NCI-H146 treated with DMSO at 0.1 percent for 48 hours (cell line): ENCODE data around the gene AKT1S1.
"Not testable (repeated sequence)": the region's sequence is repeated elsewhere in the genome, so short reads cannot be mapped to it uniquely, and the experiment has no call there.

Experiments
- DNase-seq: peaks from one replicate; lab custom pipeline; 2025; ENCODE audit not compliant: unreplicated experiment; lab: John Stamatoyannopoulos, UW

The AKT1S1 gene

DNA sequence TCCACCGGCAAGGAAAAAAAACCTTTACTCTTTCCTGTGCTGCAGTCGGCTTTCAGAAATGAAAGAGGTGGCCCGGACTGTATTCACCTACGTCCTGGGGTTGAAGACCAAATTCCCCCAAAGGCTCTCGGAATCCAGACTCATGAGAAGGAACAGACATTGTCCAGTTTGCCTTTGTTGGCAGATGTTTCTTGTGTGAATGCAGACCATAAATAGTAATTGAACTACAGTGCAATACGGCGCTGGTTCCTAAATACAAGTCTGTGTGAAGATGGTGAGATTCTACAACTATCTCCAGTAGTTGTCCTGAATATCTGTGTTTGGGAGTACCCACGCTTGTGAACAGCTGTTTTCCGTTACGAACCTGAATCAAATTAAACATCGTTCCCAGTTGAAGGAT lies 37.4 kb downstream of the AKT1S1 start:
- DNase-seq = no peak

- no peak for DNase-seq
Measured at GRCh38 chr19:49838885-49839588, 38.1 kb downstream of the AKT1S1 start.

DNA sequence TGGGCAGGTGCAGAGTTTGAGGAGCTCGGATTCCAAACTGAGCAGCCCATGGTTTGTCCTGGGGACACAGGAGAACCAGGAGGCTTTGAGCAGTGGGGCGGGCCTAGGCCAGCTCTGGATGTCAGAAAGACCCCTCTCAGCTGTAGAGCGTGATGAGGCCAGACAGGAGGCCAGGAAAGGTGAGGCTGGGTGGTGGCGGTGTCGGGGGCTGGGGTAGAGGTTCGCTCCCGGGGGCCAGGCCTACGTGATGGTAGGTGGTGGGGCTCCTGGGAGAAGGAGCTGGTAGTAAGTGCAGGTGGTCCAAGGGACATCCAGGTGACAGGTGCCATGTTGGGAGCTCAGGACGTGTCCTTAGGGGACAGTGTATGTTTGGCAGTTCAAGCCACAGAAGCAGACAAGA lies 39.7 kb downstream of the AKT1S1 start:
- no peak for DNase-seq

DNA sequence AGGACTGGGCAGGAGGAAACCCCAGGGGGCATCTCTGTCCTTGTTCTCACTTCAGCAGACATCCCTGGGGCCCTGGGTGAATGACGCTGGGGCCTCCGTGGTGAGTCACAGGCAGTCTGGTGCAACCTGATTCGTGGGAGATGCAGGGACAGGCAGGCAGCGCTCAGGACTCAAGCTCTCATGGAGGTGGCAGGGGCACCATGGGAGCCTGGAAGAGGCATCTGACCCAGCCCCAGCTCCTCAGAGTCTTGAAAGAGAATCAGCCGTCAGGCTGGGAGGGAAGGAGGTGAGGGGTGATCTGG lies 40.2 kb downstream of the AKT1S1 start:
- no peak for DNase-seq

DNA sequence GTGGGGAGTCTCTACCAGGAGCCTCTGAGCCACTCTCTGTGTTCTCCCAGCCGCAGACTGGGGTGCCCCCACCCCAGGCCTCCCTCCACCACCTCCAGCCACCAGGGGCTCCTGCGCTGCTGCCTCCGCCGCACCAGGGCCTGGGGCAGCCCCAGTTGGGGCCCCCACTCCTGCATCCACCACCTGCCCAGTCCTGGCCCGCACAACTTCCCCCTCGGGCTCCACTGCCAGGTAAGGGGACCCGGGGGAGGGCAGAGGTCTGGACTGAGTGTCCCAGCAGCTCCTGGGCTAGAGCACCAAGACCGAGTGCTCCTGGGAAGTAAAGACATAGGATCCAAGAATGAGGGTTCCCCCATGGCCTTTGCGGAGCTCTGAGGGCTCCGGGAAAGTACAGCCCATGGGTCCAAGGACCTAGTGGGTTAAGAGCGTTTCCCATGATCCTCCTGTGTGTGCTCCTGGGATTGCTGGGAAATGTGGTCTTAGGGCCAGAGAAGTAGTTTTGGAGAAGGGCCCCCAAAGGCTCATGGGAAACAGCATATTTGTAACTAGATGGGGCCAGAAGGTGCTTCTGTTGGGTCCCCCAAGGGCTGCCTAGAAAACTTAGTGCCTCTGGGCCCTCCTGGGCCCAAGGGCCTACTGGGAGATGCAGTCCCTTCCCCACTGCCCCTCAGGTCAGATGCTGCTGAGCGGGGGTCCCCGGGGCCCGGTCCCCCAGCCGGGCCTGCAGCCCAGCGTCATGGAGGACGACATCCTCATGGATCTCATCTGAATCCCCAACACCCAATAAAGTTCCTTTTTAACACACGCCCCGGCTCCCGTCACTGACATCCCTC lies 40.8 kb downstream of the AKT1S1 start:
- no peak for DNase-seq

DNA sequence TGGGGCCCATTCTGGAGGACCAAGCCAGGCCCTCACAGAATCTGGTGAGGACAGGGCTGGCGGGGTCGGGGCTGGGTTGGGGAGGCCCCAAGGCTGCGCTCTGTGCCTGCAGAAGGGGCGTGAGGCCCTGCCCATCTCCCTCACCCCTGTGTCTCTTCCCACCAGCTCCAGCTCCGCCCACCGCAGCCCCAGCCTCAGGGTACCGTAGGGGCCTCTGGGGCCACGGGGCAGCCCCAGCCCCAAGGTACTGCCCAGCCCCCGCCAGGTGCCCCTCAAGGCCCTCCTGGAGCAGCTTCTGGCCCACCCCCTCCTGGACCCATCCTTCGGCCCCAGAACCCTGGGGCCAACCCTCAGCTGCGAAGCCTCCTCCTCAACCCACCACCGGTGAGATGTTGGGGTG lies 41.6 kb downstream of the AKT1S1 start:
- DNase-seq = no peak

DNA sequence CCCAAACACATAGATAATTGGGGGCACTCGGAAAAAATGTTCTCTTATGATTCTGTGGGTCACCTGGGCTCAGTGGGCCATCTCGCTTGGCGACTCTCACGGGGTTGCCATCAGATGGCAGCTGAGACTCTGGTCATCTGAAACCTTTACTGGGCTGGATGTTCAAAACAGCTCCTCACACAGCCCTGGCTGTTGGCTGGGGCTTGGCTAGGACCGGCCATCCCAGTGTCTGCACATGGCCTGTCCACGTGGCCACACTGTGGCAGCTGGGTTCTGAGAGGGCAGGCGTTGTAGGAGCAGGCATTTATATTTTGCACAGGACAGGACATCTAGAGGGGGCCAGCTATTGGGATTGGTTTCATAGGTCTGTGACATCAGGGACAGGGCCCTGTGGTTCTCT lies 43.6 kb downstream of the AKT1S1 start:
- no peak for DNase-seq

DNA sequence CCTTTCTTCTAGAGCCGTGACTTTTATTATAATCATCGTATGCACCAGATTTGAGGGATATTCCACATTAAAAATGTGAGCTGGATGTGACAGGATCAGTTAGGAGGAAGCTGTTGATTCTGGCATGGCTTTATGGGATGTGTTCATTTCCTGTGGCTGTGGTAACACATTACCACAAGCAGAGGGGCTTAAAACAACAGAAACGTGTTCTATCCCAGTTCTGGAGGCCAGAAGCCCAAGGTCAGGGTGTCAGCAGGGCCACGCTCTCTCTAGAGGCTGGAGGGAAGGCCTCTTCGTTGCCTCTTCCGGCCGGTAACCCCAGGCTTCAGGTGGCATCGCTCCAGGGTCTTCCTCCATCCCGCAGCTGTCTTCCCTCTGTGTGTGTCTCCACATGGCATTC lies 44.6 kb downstream of the AKT1S1 start:
- no peak for DNase-seq

DNA sequence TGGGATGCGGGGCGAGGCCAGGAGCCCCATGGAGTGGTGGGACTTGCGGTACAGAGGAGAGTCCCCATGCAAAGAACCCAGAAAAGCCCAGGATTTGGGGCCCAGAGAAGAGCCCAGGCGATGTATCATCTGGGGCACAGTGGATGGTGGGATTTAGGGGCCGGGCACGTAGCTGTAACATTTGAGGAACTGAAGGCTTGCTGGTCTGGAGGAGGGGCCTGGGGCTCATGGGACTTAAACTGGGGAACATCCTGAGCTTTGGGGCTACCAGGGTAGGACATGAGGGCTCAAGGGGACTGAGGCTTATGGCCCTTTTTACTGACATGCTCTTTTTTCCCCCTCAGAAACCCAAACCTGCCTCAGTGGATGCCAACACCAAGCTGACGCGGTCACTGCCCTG lies 45.6 kb downstream of the AKT1S1 start:
- no peak for DNase-seq

DNA sequence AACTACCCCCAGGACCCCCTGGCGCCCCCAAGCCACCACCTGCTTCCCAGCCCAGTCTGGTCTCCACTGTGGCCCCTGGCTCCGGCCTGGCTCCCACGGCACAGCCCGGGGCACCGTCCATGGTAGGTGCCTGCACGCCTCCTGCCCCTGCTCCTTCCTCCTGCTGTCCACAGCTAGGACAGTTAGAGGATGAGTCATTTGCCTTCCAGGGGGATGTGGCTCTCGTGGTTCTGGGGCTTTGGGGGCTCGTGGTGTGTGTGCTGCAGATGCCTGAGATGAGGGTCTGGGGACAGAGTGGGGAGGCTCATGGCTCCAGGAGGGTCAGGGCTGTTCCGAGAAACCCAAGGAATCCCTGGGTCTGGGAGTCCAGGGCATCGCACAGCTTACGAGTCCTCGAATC lies 46.4 kb downstream of the AKT1S1 start:
- no peak for DNase-seq

DNA sequence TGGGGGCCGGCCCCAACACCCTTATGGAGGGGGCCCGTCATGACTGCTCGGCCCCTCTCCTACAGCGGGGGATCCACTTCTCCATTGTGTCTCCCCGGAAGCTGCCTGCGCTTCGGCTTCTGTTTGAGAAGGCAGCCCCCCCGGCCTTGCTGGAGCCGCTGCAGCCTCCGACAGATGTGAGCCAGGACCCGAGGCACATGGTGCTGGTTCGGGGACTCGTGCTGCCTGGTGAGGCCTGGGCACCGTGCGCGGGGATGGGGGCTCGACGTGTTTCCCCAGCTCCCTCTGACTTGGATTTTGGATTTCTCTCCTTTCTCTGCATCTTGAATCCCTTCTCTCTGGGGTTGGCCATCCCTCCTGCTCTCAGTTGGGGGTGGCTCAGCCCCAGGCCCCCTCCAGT lies 47.4 kb downstream of the AKT1S1 start:
- DNase-seq = no peak

GRCh38 chr19:49829200-49829599 lies 48.0 kb downstream of the AKT1S1 start:
- DNase-seq = no peak

DNA sequence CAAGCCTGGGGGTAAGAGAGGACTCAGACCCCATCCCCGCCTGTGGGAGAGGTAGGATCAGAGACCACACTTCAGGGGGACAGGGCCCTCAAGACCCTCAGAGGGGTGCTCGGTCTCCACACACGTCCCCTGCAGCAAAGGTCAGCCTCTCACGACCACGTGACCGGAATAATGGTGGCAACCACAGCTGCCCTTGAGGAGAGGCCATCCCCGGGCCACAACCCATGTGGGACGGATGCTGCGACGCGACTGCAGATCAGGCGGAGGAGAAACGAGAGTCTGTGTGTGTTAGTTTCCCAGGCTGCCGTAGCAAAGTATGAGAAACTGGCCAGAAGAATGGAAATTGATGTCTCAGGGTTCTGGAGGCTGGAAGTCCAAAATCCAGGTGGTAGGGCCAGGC lies 50.1 kb downstream of the AKT1S1 start:
- DNase-seq = no peak

GRCh38 chr19:49824662-49825061 lies 52.5 kb downstream of the AKT1S1 start:
- DNase-seq = no peak

DNA sequence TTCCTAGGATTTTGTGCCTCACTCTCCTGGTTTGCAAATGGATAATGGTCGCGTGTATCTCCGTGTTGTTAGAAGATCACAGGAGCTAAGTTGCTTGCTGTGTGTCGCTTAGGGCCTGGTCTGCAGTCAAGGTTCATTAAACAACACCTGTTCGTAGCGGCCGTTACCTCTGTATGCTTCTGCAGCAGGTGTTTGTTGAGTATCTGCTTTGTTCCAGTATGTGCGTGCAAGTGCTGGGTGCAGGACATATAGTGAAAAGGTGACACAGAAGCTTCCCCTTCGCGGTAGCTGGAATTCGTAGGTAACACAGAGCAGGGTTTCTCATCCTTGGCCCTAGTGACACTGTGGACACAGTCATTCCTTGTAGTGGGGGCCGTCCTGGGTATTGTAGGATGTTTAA lies 53.7 kb downstream of the AKT1S1 start:
- peak; percentile 96 for DNase-seq

- no peak for DNase-seq
Measured at GRCh38 chr19:49820125-49820524, 57.0 kb downstream of the AKT1S1 start.

GRCh38 chr19:49819452-49820115 lies 57.6 kb downstream of the AKT1S1 start:
- DNase-seq = not testable (repeated sequence)
